Dermis blood vessel endothelial cell (primary cell): ENCODE data around the gene TRAF7. TPM values are rescaled to one million over a fixed set of nuclear protein-coding genes. Genes with fewer than 3 reads are reported as not detected.
"Not testable (repeated sequence)": the region's sequence is repeated elsewhere in the genome, so short reads cannot be mapped to it uniquely, and the experiment has no call there.

Source experiments
- DNase-seq: peaks from one replicate; pipeline ENCODE4 v3.0.0; 2010
- total RNA-seq: library from RNA; depleted of rRNA; stranded (reverse); fragments of >200 nt; gene quantifications from 2 replicates; pipeline ENCODE4 v1.2.3, GENCODE V29; 2014

TRAF7 gene
- 110 and 171 TPM in 2 replicates for total RNA-seq

DNA sequence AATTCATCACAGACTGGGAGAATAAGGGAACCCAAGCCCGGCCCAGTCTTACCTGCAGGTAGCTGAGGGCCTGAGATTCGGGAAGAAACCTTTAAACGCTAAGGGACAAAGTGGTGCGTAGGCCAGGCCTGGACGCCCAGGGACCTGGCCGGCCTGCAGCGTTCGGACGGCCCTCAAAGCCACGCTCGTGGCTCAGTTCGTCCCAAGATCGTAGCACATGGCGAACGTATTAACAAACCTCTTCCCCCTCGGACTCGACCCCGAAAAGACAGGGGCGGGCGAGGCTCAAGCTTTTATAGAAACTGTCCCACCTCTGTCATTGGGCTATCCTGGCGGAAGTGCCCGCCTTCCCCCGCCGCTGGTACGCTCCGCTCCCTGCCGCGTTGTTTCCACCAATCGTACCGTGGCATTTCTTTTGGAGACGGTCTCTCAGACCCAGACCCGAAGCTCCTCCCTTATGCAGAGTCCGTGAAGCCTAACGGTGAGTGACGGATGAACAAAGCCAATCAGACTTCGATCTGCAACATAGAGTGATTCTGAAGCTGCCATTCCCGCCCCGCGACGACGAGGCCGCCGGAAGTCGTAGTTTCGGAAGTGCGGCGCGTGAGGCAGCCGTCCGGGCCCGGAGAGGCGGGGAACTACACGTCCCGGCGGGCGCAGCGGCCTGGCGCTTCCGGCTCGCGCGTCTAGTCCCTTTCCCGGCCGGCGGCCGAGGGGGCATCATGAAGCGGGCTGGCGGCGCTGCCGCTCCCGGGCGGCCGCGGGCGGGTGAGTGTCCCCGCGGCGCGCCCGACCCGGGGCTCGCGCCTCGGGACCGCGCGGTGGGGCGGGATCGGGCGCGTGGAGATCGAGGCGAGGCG, at the start of gene TRAF7:
TRAF7 (plus strand) TSS at position 692 of the 860 bp plus-strand sequence. CDS start 8,139 bp downstream, outside the sequence.
- DNase-seq, result peak; percentile 100

DNA sequence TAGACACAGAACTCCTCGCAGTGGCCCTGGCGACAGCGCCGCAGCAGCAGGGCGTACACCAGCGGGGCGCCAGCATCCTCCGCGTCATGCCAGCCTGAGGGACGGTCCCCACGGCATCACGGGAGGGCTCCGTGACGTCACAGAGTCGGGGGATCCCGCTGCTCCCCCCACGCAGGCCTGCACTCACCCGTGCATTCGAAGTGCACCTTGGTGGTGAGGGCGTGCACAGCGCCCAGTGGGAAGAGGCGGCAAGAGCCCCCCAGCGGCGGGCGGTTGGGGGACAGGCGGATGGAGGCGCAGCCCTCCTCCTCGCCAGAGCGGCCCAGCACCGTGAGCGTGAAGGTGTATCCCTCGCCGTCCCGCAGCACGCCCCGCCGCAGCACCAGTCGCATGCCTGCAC, 49.4 kb upstream of the TRAF7 start:
- DNase-seq, result not testable (repeated sequence)

DNA sequence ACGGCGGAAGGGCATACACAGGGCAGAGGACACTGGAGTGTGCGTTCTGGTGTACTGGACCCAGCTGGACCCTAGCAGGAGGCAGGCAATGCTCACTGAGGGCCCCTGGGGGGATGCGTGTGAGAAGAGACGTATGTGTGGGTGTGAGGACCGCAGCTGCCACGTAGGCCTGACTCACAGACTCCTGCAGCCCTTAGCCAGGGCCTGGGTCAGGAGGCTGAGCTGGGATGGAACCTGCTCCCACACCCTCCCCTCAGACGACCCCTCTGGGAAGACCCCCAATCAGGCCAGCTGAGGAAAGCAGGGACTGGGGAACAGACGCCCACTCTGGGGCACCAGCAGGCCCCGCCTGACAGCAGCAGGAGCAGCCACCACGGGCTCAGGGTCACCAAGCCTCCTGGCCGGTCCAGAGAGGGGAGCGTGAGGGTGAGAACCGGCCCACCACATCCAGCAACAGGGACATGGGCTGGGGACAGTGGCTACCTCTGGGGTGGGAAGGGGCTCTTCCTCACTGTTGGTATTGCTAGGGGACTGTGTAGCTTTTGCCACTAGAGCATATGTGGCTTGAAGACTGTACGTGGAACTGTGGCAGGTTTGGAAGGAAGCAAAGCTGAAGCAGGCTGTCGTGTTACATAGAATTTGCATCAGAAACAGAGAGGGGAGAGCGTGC, 48.3 kb upstream of the TRAF7 start:
- not testable (repeated sequence) for DNase-seq

DNA sequence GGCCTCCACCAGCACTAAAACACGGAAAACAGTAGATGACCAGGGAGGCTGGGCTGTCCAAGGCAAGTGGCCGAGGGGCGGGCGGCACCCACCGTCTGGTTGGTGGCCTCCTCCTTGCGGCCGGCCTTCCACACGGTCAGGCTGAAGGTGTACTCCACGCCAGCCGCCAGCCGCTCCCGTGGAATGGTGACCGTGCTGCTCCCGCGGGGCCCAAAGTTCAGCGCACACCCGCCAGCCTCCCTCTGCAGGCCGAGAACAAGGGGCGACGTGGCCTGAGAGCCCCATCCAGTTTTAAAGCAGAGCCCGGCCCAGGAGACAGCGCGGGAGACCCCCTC, 47.8 kb upstream of the TRAF7 start:
- not testable (repeated sequence) for DNase-seq

DNA sequence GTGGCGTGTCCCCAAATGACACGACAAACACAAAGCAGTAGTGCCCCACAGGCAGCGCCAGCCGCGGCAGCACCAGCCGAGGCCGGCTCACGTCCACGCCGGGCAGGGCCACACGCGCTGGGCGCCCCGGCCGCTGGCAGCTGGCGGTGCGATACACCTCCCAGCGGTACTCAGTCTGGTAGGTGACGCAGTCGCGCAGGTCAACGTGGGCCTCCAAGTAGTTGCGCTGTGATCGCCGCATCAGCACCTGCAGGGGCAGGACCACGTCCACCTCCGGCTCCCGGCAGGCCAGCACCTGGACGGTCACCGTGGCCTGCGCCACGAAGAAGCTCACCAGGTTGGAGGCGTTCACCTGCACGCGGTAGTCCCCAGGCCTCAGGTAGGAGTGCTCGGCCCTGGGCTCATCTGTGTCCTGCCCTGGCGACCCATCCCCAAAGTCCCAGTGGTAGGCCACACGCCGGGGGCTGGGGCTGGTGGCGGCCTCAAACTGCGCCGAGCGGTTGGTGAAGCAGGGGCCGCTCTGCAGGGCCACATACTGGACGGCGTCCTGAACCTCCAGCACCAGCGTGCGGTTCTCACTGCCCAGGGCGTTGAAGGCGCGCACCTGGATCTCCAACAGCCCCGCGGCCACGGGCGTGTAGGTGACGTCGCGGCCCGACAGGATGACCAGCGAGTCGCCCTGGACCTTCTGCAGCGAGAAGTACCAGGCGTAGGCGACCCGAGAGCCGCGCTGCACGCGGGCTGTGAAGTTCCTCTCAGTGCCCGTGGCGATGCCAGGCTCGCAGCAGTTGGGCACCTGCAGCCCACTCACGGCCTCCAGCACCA, 46.9 kb upstream of the TRAF7 start:
- not testable (repeated sequence) for DNase-seq

DNA sequence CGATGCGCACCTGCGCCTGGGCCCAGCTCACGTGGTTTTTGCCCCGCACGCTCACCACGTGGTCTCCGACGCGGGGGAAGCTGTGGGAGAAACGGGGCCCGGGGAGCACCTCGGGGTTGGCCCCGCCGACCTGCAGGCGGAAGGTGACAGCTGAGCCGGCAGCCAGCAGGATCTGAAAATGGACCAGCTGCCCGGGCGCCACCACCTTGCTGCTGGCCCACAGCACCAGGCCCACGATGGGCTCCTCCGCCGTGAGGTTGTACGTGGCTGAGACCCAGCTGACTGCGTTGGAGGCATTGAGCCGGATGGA, 46.4 kb upstream of the TRAF7 start:
- DNase-seq, result not testable (repeated sequence)

DNA sequence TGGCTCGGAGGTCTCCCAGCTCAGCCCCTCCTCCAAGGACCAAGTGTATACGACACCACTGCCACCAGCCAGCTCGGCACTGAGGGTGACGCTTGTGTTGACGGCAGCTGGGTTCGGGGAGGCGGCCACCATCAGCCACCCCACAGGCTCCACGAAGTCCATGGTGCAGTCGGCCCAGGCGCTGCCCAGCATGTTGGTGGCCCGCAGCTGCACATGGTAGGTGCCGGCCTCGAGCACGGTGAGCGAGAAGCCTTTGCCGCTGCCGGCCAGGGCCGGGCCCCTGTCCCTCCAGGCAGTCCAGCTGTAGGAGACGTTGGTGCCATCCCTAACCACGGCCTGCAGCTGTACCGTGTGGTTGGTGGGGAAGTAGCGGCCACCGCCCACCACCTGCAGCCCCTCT, 45.7 kb upstream of the TRAF7 start:
- DNase-seq, result not testable (repeated sequence)

DNA sequence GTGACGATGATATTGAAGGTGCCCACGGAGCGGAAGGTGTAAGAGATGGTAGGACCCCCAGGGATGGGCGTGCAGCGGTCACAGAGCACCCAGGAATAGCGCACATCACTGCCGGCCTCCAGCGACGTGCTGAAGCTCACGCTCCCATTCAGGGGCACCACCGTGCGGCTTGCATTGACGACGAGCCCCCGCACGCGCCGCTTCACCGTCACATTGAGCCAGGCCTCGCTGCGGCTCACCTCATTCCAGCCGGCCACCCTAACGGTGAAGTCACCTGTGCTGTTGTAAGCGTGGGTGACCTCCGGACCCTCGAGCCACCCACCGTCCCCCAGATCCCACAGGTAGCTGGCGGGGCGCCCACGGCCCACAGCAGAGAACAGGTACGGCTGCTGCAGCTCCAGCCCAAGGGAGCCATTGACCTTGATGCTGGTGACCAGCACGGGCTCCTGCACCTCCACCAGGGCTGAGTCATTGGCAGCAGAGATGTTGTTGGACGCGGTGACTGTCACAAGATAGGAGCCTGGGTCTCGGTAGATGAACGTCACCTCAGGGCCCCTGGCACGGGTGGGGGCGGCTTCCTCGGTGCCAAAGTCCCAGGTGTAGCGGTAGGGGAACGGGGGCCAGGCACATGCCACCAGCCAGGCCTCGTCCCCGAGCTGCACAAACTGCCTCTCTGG, 45.1 kb upstream of the TRAF7 start:
- not testable (repeated sequence) for DNase-seq

DNA sequence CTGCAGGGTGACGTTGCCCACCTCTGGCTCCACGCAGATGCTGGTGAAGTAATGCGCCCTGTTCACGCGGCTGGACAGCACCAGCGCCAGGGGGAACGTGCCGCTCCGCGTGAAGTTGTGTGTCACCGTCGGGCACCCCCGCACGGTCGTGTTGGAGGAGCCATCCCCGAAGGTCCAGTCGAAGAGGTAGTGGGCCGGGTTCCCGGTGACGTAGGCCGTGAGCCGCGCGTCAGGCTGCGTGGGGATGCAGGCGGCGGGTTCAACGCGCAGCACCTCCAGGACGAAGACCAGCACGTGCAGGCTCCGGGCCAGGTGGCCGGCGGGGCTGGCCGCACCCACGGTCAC, 44.6 kb upstream of the TRAF7 start:
- DNase-seq, result not testable (repeated sequence)

DNA sequence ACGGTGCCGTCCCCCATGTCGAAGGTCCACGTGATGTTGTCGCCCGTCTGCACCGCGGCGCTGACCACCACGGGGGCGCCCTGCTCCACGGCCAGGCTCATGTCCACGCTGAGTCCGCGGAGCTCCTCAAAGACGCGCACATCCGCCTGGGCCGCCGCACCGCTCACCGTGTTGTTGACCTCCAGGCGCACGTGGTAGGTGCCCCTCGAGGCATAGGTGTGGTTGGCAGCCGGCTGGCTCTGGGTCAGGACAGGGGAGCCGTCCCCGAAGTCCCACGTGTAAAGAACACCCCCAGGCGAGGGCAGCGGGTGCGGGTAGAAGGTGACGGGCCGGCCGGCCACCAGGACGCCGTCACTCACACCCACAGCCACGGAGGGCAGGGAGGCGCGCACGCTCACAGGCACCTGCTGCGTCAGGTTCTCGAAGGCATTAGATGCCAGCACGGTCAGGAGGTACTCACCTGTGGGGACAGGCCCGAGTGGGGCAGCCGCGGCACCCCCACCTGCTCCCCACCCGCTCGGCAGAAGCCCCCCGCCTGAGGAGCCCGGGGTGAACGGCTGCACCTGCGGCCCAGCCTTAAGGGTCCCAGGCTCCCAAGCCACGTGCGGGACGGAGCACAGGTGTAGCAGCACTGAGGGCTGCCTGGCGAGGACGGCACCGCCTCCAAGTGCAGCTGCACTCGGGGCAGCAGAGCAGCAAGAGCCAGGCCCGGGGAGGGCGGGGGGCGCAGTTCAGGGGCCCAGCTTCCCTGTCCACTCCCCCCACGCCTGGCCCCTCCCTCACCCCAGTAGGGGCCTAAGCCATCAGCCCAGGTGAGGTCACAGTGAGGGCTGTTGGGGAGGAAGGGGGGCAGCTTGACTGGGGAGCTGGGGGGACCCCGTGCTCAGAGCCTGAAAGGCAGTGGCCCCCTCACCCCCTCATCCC, 43.9 kb upstream of the TRAF7 start:
- DNase-seq, result not testable (repeated sequence)

DNA sequence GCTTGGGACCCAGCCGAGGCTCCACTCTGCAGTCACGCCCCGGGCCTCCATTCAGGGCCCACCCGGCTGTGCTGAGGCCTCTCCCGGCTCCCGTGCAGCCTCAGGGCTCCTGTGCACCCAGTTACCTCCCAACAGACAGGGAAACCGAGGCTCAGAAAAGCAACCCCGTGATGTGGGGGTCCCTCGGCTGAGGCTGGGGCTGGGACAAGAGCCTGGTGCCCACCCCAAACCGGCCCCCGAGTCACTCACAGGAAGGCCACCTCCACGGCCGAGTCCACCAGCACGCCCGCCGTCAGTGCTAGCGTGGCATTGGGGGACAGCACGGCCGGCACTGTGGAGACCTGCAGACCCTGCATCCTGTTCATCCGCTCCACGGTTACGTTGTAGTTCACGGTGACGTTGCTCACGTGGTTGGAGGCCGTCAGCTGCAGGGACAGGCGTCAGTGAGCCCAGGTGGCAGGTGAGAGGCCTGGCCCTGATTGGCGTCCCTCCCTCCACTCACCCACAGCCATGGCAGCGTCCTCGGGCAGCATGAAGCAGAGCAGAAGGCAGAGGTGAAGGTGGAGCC, 43.0 kb upstream of the TRAF7 start:
- DNase-seq, result not testable (repeated sequence)

DNA sequence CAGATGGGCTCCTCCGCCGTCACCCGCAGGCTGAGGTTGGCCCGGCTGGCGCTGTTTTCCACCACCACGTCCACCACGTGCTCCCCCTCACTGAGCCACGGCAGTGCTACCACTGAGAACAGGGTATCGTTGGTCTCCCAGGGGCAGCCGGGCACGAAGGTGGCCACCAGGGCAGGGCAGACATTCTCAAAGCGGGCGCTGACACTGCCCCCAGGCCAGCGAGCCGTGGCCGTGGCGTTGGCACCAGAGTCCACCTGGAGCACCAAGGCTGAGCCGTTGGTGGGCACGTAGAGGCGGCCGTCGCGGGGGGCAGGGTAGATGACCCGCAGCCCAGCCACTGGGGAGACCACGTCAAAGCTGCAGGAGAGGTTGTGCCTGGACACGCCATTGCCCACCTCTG, 41.4 kb upstream of the TRAF7 start:
- DNase-seq, result not testable (repeated sequence)

DNA sequence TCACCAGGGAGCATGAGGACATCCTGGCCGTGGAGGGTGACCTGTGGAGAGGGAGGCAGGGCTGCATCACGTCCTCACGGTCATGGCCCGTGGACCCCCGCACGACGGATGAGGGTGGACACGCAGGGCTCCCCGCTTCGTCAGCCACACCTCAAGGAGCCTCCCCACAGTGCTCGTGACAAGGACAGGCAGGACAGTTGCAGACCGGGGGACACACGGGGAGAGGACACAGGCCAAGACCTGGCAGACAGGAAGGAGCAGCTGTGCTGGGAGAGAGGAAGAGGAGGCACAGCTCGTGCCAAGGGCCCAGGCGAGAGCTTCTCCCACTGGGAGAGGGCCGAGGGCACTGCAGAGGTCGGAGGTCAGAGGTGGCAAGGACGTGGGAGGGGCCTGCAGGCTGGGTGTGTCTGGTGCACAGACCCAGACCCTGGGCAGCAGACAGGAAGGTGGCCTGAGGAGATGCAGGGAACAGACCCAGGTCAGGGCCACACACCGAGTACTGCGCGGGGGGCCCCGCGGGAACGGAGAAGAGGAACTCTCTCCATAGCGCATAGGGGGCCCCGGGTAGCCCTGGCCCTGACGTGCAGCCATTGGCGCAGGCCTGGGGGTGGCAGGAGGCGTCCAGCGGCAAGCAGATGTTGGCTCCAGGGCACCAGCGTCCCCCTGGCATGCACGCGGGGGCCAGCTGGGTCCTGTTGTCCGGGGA, 40.5 kb upstream of the TRAF7 start:
- DNase-seq, result not testable (repeated sequence)

DNA sequence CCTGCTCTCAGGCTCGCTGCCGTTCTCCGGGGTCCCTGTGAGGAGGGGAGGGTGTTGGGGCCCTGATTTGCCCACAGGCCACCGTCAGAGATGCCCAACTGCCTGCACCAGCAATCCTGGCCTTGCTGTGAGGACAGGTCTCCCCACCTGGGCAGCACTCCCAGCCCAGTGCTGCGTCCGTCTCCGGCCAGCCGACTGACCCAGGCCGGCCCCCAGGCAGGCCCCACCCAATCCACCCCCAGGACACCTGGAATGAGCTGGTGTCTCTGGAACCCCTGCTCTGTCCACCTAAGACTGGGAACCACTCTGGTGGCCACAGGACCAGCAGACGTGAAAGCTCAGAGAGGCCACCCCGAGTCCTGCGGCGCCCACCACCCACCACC, 40.0 kb upstream of the TRAF7 start:
- no peak for DNase-seq

DNA sequence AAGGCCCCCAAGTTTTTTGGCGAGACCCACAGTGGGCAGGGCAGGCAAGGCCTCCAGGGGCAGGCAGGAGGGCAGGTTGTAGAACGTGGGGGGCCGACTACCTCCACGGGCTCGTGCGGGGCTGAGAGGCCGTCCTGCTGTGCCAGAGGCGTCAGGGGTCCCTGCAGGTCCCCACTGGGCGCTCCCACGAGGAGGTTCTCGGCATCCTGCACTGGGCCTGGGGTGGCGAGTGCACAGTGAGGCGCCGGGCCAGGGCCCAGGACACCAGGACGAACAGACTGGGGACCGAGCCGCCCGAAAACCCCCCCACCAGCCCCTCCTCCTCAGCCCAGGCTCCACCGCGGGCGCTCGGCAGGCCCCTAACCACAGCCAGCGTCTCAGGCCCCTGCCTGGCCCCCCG, 39.2 kb upstream of the TRAF7 start:
- DNase-seq, result not testable (repeated sequence)

DNA sequence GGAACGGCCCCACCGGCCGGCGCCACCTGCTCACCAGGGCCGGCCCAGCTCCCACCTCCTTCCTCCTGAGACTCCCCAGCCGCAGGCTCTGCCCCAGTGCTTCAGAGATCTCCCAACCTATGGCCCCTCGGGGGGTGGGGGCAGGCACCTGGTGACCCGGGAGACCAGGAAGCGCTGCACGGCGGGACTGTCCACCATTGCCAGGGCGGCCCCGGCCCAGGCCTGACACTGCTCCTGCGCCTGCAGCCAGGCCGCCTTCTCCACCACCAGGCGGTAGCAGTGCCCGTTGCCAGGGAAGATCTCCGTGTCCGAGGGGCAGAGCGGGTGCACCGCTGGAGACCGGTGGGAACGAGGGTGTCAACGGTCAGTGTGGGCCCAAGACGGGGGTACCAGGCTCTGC, 38.2 kb upstream of the TRAF7 start:
- not testable (repeated sequence) for DNase-seq

DNA sequence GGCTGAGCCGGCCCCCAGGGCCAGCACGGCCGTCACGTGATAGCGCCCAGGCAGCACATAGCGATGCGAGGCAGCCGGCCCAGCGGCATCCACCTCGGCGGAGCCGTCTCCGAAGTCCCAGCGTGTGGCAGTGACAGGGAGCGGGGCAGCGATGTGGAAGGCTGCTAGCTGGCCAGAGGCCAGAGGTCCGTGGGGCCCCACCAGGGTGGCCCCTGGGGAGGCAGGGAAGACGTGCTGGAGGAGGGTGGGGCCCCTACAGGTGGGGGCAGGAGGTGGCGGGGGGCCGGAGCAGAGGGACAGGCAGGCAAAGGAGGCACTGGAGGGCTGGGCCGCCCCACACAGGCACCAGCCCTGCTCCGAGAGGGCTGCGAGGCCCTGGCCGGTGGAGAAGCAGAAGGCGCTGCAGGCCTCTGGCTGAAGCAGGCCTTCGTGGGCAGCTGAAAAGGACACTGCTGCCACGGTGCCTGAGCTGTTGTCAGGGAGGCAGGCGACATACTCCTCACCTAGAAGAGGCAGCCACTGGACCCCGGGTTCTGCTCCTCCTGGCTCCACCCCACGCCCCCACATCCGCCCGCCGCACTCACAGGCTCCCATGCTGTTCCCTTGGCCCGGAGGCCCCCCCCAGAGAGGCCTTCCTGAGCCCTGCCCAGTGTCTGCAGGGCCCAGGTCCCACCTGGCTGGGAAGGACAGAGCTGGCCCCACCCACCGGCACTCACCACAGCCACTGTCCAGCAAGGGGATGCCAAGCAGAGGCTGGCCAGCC, 37.4 kb upstream of the TRAF7 start:
- DNase-seq, result not testable (repeated sequence)

DNA sequence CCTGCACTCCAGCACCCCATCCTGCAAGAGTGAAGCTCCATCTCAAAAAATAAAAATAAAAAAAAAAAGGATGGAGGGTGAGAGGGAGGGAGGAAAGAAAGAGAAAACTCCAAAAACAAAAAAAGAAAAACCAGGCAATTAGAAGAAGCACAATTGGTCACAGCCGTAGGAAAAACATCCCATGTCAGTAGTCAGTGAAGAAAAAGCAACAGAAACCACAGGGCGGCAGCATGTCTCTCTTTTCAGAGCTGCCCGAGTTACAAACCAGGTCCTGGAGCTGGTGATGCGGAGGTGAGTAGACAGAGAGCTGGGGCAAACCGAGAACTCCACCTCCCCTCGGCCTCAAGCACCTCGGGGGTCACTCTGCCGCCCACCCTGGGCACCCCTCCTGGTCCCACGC, 34.3 kb upstream of the TRAF7 start:
- peak; percentile 45 for DNase-seq

DNA sequence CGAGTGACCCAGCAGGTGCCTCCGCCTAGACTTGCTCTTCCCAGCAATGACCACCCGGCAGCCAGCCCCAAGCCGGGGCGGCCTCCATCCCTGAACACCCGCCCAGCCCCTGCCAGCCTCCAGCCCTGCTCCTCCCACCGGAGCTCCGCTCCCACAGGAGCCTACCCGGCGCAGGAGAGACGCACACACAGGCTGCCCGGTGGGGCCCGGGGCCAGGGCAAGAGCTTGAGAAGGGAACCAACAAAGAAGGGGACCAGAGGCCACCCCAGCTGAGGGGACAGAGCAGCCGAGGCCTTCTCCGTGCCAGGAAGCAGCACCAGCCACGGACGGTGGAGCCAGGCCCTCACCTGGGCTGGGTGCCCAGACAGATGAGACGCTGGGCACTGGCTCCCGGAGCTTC, 33.7 kb upstream of the TRAF7 start:
- no peak for DNase-seq

DNA sequence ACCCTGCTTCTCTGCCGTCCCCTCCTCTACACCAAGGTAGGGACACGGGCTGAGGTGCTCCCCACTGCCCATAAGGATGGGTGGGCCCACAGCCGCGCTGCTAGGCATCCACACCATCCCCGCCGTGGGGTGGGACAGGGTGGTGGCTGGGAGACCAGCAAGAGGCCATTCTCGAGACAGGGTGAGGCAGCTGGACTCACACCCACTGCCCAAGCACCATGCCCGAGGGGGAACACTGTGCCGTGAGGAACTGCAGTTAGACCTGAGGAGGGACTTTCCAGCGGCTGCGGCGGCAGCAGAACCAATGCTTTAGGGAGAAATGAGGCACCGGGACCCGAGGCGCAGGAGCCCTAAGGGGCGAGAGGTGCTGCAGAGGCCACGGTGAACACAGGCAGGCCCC, 33.2 kb upstream of the TRAF7 start:
- DNase-seq, result no peak
